Measurements from ENCODE around the gene SEPTIN11.

GRCh38 chr4:76943790-76944189 is 5.8 kb upstream of the SEPTIN11 start:
- TF ChIP-seq CTCF (conservative IDR thresholded peaks at IDR 0.05; ENCODE audit: low read depth, low read length) = no peak
- no peak for TF ChIP-seq POLR2A (IDR thresholded peaks at IDR 0.05; ENCODE audit: low read depth, low read length)
- no peak for TF ChIP-seq RFX5 (IDR thresholded peaks at IDR 0.05; ENCODE audit: low read depth, low read length)
- no peak for TF ChIP-seq RAD21 (IDR thresholded peaks at IDR 0.05; ENCODE audit: low read length)
- no peak for TF ChIP-seq ELK1 (IDR thresholded peaks at IDR 0.05; ENCODE audit: borderline replicate concordance, low read depth, low read length)
- no peak for TF ChIP-seq CEBPB (IDR thresholded peaks at IDR 0.05; ENCODE audit: low read depth, low read length)
- TF ChIP-seq MAFK (IDR thresholded peaks at IDR 0.05; ENCODE audit: low read depth, low read length) = no peak
- no peak for TF ChIP-seq USF2 (IDR thresholded peaks at IDR 0.05; ENCODE audit: low read depth, low read length)
- TF ChIP-seq RCOR1 (IDR thresholded peaks at IDR 0.05; ENCODE audit: insufficient replicate concordance, low read length) = no peak
- no peak for TF ChIP-seq FOS (IDR thresholded peaks at IDR 0.05; ENCODE audit: low read depth, low read length)

All from IMR-90 (cell line).